ENCODE measurements around the gene KMT5C.

KMT5C gene

DNA sequence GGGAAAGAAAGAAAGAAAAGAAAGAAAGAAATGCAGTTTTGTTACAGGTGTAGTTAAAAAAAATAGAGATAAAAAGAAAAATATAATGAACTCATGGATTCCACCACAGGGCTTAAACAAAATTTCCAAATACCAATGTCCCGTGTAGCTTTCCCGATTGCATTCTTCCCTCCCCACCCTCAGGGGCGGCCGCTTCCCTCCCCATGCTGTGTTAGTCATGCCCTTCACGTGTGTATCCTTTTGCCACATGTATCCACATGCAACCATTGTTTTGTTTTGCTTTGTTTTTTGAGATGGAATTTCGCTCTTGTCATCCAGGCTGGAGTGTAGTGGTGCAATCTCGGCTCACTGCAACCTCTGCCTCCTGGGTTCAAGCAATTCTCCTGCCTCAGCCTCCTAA lies 3.6 kb upstream of the KMT5C start:
- Mint-ChIP-seq H3K27me3 (peaks cover 11% of the 10 kb centered on the region), H3K27ac (no peak overlapping the region), H3K9me3 (no peaks in the 10 kb centered on the region), H3K4me3 (no peak overlapping the region), H3K4me1 (peaks cover 9% of the 10 kb centered on the region)
- no peak for DNase-seq
- no peak for ATAC-seq

DNA sequence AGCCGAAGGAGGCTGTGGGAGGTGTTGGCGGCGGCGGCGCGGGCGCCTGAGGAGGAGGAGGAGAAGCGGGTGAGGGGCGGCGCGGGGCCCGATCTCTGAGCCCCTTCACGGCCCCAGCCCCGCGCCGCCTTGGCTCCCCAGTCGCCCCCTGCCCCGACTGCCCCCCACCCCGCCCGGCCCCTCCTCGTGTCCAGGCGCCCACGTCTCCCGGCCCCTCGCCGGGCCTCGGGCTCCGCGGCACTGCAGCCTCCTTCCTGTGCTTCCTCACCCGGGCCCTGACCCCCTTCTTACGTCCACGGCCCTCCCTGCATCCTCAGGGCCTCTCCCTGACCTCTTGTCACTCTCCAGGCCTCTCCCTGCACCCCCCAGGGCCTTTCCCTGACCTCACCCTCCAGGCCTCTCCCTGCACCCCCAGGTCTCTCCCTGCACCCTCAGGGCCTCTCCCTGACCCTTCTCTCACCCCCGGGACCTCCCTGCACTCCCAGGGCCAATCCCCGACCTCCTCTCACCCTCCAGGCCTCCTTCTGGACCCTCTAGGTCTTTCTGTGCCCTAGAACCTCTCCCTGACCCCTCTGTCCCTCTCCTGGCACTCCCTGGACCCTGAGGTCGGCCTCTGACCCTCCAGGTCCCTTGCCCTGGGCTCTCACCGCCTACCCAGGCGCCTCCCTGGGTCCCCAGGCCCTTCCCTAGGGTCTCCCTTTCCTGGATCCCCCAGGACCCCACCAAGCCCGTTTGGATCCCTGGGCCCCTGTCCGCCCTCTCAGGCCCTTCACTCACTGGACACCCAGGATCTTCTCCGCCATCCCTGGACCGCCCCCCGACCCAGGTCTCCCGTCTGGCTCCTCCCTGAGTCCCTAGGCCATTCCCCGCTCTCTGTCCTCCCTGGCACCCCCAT lies 460 bp downstream of the KMT5C start:
- ATAC-seq (no peak), DNase-seq (peak in 1 of 2 donors; percentile 32)
- H3K4me1 Mint-ChIP-seq, result peaks cover 18% of the 10 kb centered on the region
- peak overlapping the region; percentile 91 to 97 for H3K27ac Mint-ChIP-seq
- peaks cover 11% of the 10 kb centered on the region for H3K27me3 Mint-ChIP-seq
- H3K4me3 Mint-ChIP-seq, result peak overlapping the region; percentile 96 to 98
- no peaks in the 10 kb centered on the region for H3K9me3 Mint-ChIP-seq

- H3K27me3 Mint-ChIP-seq, result peaks cover 11% of the 10 kb centered on the region
- H3K27ac Mint-ChIP-seq, result peak overlapping the region; percentile 82 to 91
- H3K4me1 Mint-ChIP-seq, result peaks cover 23% of the 10 kb centered on the region
- DNase-seq (no peak), ATAC-seq (no peak)
- peak overlapping the region; percentile 96 to 98 for H3K4me3 Mint-ChIP-seq
- no peaks in the 10 kb centered on the region for H3K9me3 Mint-ChIP-seq
Observed at GRCh38 chr19:55340784-55341147, 1.1 kb downstream of the KMT5C start.

- Mint-ChIP-seq H3K9me3 (no peaks in the 10 kb centered on the region), H3K4me1 (peaks cover 23% of the 10 kb centered on the region), H3K4me3 (peak overlapping the region; percentile 96 to 98), H3K27me3 (peaks cover 11% of the 10 kb centered on the region), H3K27ac (peak overlapping the region; percentile 82 to 91)
- ATAC-seq (no peak), DNase-seq (no peak)
Observed at GRCh38 chr19:55341171-55341588, 1.5 kb downstream of the KMT5C start.

DNA sequence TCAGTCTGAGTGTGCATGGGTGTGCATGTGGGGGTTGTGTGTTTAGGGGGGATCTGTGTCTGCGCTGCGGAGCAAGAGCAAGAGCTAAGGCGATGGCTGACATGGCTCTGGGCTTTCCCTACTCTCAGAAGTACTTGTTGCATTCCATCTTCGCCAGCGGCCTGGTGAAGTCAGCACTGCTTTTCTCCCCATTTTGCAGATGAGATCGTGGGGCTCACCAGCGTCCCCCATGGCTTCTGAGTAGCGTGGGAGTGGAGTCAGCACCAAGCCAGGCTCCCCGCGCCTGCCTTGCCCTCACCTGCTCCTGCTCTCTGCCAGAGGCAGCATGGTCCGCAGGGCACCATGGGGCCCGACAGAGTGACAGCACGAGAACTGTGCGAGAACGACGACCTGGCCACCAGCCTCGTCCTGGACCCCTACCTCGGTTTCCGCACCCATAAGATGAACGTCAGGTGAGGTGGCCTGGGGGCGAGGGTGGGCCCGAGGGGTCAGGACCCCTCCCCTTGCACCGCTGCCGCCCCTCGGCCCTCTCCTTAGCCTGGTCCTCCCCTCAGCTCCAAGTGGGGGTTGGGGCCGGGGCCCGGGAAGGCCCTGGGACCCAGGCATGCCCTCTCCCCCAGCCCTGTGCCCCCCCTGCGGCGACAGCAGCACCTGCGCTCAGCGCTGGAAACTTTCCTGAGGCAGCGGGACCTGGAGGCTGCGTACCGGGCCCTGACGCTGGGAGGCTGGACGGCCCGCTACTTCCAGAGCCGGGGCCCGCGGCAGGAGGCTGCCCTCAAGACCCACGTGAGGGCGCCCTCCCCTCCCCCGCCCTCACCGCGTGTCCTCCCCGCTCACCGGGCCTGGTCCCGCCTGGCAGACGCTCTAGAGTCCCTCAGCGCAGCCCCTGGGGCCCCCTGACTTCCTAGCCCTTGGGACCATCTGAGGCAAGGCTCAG lies 2.2 kb downstream of the KMT5C start:
- Mint-ChIP-seq H3K27me3 (peaks cover 5% of the 10 kb centered on the region), H3K27ac (no peak overlapping the region), H3K4me1 (peaks cover 23% of the 10 kb centered on the region), H3K4me3 (peak overlapping the region; percentile 57 to 96), H3K9me3 (no peaks in the 10 kb centered on the region)
- ATAC-seq (no peak), DNase-seq (no peak)

DNA sequence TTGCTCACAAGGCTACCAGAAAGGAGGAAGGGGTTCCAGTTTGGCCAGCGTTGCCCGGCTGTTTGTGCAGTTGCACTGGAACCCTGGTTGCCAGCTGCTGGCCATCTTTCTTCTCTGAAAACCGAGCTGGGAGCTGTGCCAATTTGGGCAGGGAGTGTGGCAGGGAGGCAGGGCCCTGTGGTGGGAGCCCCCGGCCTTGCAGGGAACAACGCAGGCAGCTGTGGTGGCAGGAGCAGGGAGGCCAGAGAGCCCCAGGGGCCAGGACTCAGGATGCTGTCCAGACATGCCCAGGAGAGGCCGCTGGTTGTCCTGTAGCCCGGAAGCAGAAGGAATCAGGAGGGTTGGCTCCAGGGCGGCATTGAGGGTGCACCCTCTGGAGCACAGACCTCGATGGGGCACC lies 4.8 kb downstream of the KMT5C start:
- Mint-ChIP-seq H3K4me3 (no peak overlapping the region), H3K9me3 (no peaks in the 10 kb centered on the region), H3K27ac (peak overlapping the region in 1 of 2 donors; percentile 33), H3K27me3 (no peaks in the 10 kb centered on the region), H3K4me1 (peaks cover 15% of the 10 kb centered on the region)
- ATAC-seq, result no peak
- no peak for DNase-seq

DNA sequence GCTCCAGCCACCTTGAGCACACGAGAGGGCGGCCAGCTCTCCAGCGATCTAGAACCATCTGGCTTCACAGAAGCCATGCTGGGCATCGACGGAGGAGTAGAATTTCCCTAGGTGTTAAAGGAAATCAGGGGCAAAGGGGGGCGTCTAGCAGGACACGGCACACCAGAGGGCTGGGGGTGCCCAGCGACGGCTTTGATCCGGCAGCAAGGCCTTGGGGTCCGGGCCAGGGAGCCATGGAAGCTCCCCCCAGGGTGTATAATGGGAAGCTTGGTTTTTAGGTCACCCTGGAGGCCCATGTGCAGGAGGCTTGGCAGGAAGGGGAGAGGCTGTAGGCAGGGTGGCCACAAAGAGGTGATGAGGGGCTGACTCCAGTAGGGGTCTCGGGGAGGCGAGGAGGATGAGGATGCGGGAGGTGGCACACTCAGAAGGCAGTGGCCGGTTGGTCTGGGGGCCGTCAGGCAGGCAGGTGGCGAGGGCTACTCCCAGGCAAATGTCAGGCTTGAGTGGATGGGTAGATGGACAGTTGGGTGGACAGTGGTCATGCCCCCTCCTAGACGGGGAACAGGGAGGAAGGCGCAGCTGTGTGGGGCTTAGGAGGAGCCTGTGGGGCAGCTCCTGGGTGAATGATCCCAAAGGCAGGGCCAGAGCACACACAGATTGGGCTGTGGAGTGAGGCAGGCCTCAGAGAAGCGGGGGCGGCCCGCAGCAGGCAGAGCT lies 5.6 kb downstream of the KMT5C start:
- ATAC-seq (no peak), DNase-seq (no peak)
- no peaks in the 10 kb centered on the region for H3K27me3 Mint-ChIP-seq
- no peak overlapping the region for H3K4me3 Mint-ChIP-seq
- peak overlapping the region in 1 of 2 donors; percentile 9 for H3K27ac Mint-ChIP-seq
- H3K4me1 Mint-ChIP-seq, result peaks cover 15% of the 10 kb centered on the region
- no peaks in the 10 kb centered on the region for H3K9me3 Mint-ChIP-seq

GRCh38 chr19:55345818-55346724 lies 6.4 kb downstream of the KMT5C start:
- Mint-ChIP-seq H3K27ac (no peak overlapping the region), H3K27me3 (peaks cover 3% of the 10 kb centered on the region), H3K4me3 (no peak overlapping the region), H3K9me3 (no peaks in the 10 kb centered on the region), H3K4me1 (peaks cover 15% of the 10 kb centered on the region)
- ATAC-seq (no peak), DNase-seq (no peak)

- DNase-seq (no peak), ATAC-seq (peak; percentile 43)
- Mint-ChIP-seq H3K9me3 (no peaks in the 10 kb centered on the region), H3K4me1 (peaks cover 15% of the 10 kb centered on the region), H3K27ac (no peak overlapping the region), H3K4me3 (no peak overlapping the region), H3K27me3 (peaks cover 11% of the 10 kb centered on the region)
Observed at GRCh38 chr19:55346725-55347441, 7.2 kb downstream of the KMT5C start.

- Mint-ChIP-seq H3K9me3 (no peaks in the 10 kb centered on the region), H3K4me3 (no peak overlapping the region), H3K27ac (no peak overlapping the region), H3K27me3 (peaks cover 17% of the 10 kb centered on the region), H3K4me1 (peaks cover 21% of the 10 kb centered on the region)
- DNase-seq, result no peak
- peak; percentile 26 for ATAC-seq
Observed at GRCh38 chr19:55347442-55348009, 7.8 kb downstream of the KMT5C start.

- no peaks in the 10 kb centered on the region for H3K9me3 Mint-ChIP-seq
- no peak overlapping the region for H3K4me3 Mint-ChIP-seq
Observed at GRCh38 chr19:55348317-55349034, 8.8 kb downstream of the KMT5C start.

DNA sequence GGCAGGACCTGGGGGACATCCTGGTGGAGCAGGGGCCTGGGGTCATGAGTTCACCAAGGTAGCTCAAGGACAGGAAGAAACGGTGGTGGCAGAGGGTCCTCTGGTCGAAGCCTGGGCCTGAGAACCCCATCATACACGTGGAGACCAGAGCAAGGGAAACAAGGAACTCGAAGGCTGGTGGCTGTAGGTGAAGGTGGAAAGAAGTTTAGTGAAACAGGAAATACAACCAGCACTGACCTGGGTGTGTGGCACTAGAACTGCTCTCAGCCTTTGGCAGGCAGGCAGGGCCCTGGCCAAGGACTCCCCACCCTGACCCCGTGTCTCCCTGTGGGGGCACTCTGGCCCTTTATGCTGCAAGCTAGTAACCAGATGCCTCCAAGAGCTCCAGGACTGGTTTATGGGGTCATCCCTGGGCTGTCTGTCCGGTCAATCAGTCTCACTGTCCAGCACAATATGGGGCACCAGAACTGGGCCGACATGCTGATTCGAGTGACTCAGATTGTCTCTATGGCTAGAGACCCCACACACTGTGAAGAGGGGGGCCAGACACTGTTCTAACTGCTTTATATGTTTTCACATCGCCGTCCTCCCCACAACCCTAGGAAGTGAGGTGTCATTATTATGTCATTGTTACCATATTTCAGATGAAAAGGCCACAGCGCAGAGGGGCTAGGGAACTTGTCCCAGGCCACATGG lies 11.1 kb downstream of the KMT5C start:
- DNase-seq (no peak), ATAC-seq (no peak)
- H3K4me1 Mint-ChIP-seq, result peaks cover 39% of the 10 kb centered on the region
- no peaks in the 10 kb centered on the region for H3K9me3 Mint-ChIP-seq
- peaks cover 44% of the 10 kb centered on the region for H3K27me3 Mint-ChIP-seq
- H3K4me3 Mint-ChIP-seq, result no peak overlapping the region
- H3K27ac Mint-ChIP-seq, result no peak overlapping the region

More at GRCh38 chr19:55348317-55349034, 8.8 kb downstream of the KMT5C start:
- DNase-seq (no peak), ATAC-seq (no peak)
- H3K27me3 Mint-ChIP-seq, result peaks cover 27% of the 10 kb centered on the region
- H3K27ac Mint-ChIP-seq, result no peak overlapping the region
- H3K4me1 Mint-ChIP-seq, result peaks cover 31% of the 10 kb centered on the region

DNA sequence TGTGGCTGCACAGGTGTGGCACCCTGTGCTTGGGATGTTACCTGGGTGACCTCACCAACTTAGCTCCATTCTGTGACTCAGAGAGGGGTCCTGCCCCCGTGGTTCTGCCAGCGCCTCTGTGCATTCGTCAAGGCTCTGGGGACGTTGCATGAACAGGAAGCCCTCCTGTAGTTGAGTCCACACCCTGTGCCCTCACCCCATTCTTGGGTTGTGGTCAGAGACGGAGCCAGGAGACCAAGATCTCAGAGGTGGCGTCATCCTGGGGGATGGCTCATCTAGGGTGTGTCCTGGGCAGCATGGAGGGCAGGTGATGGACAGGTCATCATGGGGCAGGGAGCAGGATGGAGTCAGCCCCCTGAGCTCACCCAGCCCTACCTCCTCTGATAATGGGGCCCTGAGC lies 12.4 kb downstream of the KMT5C start:
- peaks cover 56% of the 10 kb centered on the region for H3K27me3 Mint-ChIP-seq

More for the DNA sequence above, 12.4 kb downstream of the KMT5C start:
- H3K9me3 Mint-ChIP-seq, result no peaks in the 10 kb centered on the region
- ATAC-seq, result no peak
- H3K4me3 Mint-ChIP-seq, result no peak overlapping the region
- no peak overlapping the region for H3K27ac Mint-ChIP-seq
- peaks cover 39% of the 10 kb centered on the region for H3K4me1 Mint-ChIP-seq
- DNase-seq, result no peak

Measured in stimulated activated naive CD8-positive, alpha-beta T cell treated with anti-CD3 and anti-CD28 coated beads, Interleukin-15, amount 100 ng/mL, for 72 hours (primary cell).